HepG2 (cell line): Measurements from ENCODE around the gene TRAPPC5. TPM values are rescaled to one million over a fixed set of nuclear protein-coding genes. Genes with fewer than 3 reads are reported as not detected.

Experiments
- FOXO1 ChIP-seq: sonication (generic); formaldehyde crosslinking; IDR thresholded peaks from 2 replicates; pipeline ENCODE4 v1.4.0; 2020; ENCODE audit warnings: missing genetic modification reagents
- GMEB1 ChIP-seq: sonication (generic); formaldehyde crosslinking; IDR thresholded peaks from 2 replicates; pipeline ENCODE4 v1.5.1; 2020; ENCODE audit warnings: missing genetic modification reagents, mild to moderate bottlenecking, borderline replicate concordance
- HDAC6 ChIP-seq: fragments of 200-600 bp; sonication (generic); IDR thresholded peaks from 2 replicates; pipeline ENCODE4 v1.7.0; 2017; ENCODE audit warnings: mild to moderate bottlenecking, antibody characterized with exemption, low read length, low read depth
- HNF4G ChIP-seq, 2 experiments: sonication (generic) in 1 of 2; formaldehyde crosslinking in 1 of 2; IDR thresholded peaks; 2 replicates each; pipeline versions ENCODE4 v1.4.0 to v1.6.1; 2011 to 2020; ENCODE audit warnings: borderline replicate concordance in 2 of 2, low read depth in 2 of 2, mild to moderate bottlenecking in 2 of 2, low read length in 1 of 2, missing genetic modification reagents in 1 of 2, moderate library complexity in 1 of 2
- HOXA7 ChIP-seq: sonication (generic); formaldehyde crosslinking; IDR thresholded peaks from 2 replicates; pipeline ENCODE4 v1.8.1; 2022; ENCODE audit warnings: mild to moderate bottlenecking, missing genetic modification reagents, moderate library complexity
- JDP2 ChIP-seq: sonication (generic); formaldehyde crosslinking; IDR thresholded peaks from 2 replicates; pipeline ENCODE4 v1.8.1; 2022; ENCODE audit warnings: missing genetic modification reagents, borderline replicate concordance
- MTF2 ChIP-seq: sonication (generic); formaldehyde crosslinking; IDR thresholded peaks from 2 replicates; pipeline ENCODE4 v1.5.0; 2020; ENCODE audit warnings: missing genetic modification reagents, borderline replicate concordance
- MZF1 ChIP-seq: sonication (generic); formaldehyde crosslinking; IDR thresholded peaks from 2 replicates; pipeline ENCODE4 v1.8.1; 2023; ENCODE audit warnings: mild to moderate bottlenecking, missing genetic modification reagents, borderline replicate concordance
- NCOA5 ChIP-seq: sonication (generic); formaldehyde crosslinking; IDR thresholded peaks from 2 replicates; pipeline ENCODE4 v1.4.0; 2020; ENCODE audit warnings: missing genetic modification reagents
- NR1H2 ChIP-seq: sonication (generic); formaldehyde crosslinking; IDR thresholded peaks from 2 replicates; pipeline ENCODE4 v1.8.1; 2022; ENCODE audit warnings: low read depth, missing genetic modification reagents, borderline replicate concordance
- POGK ChIP-seq: sonication (generic); formaldehyde crosslinking; conservative IDR thresholded peaks from 2 replicates; pipeline ENCODE4 v1.8.0; 2022; ENCODE audit warnings: mild to moderate bottlenecking, moderate library complexity, missing genetic modification reagents
- PPARG ChIP-seq: conservative IDR thresholded peaks from 2 replicates; pipeline ENCODE4 v1.6.1; 2016; ENCODE audit warnings: missing biosample characterization, missing genetic modification reagents
- SIX4 ChIP-seq: sonication (generic); formaldehyde crosslinking; IDR thresholded peaks from 2 replicates; pipeline ENCODE4 v1.4.0; 2020; ENCODE audit warnings: missing genetic modification reagents
- SP140L ChIP-seq: sonication (generic); formaldehyde crosslinking; IDR thresholded peaks from 2 replicates; pipeline ENCODE4 v1.4.0; 2020; ENCODE audit warnings: missing genetic modification reagents, borderline replicate concordance
- TFDP1 ChIP-seq: IDR thresholded peaks from 2 replicates; pipeline ENCODE4 v1.6.1; 2016; ENCODE audit warnings: missing compliant biosample characterization, missing genetic modification reagents, borderline replicate concordance
- ZBTB37 ChIP-seq: sonication (generic); formaldehyde crosslinking; IDR thresholded peaks from 2 replicates; pipeline ENCODE4 v1.4.0; 2020; ENCODE audit warnings: mild to moderate bottlenecking, missing genetic modification reagents
- ZFP41 ChIP-seq: sonication (generic); formaldehyde crosslinking; IDR thresholded peaks from 2 replicates; pipeline ENCODE4 v1.4.0; 2020; ENCODE audit warnings: mild to moderate bottlenecking, missing genetic modification reagents, borderline replicate concordance
- ZNF12 ChIP-seq: sonication (generic); formaldehyde crosslinking; IDR thresholded peaks from 2 replicates; pipeline ENCODE4 v1.5.0; 2020; ENCODE audit warnings: missing genetic modification reagents
- ZNF282 ChIP-seq: fragments of 450-650 bp; IDR thresholded peaks from 2 replicates; pipeline ENCODE4 v1.6.1; 2018; ENCODE audit not compliant: partially characterized antibody
- ZNF441 ChIP-seq: sonication (generic); formaldehyde crosslinking; IDR thresholded peaks from 2 replicates; pipeline ENCODE4 v1.7.0; 2021; ENCODE audit warnings: missing genetic modification reagents, borderline replicate concordance
- ZNF460 ChIP-seq: sonication (generic); formaldehyde crosslinking; IDR thresholded peaks from 2 replicates; pipeline ENCODE4 v1.5.1; 2020; ENCODE audit warnings: missing genetic modification reagents, mild to moderate bottlenecking, borderline replicate concordance
- ZNF496 ChIP-seq: sonication (generic); formaldehyde crosslinking; IDR thresholded peaks from 2 replicates; pipeline ENCODE4 v1.8.1; 2023; ENCODE audit warnings: mild to moderate bottlenecking, moderate library complexity, missing genetic modification reagents; ENCODE audit not compliant: insufficient replicate concordance
- ZSCAN25 ChIP-seq: sonication (generic); formaldehyde crosslinking; IDR thresholded peaks from 2 replicates; pipeline ENCODE4 v1.8.0; 2022; ENCODE audit warnings: mild to moderate bottlenecking, missing genetic modification reagents
- polyA plus RNA-seq, 8 experiments: library from polyadenylated mRNA; depleted of rRNA in 3 of 8; stranded (reverse) in 7 of 8; unstranded in 1 of 8; fragments of >200 nt; fragmentation: Illumina TruSeq in 4 of 8; extraction: Trizol in 4 of 8; gene quantifications; 2 replicates each; pipeline versions ENCODE4 v1.2.1 to v1.2.3, GENCODE V29; 2011 to 2016; ENCODE audit warnings: low read depth in 4 of 8, missing spikeins in 1 of 8, mixed read lengths in 1 of 8; ENCODE audit not compliant: insufficient read depth in 1 of 8
- total RNA-seq, 5 experiments: library from RNA; depleted of rRNA; stranded (reverse); fragments of >200 nt; fragmentation: Illumina TruSeq; extraction: Trizol; gene quantifications; 2 replicates each; pipeline ENCODE4 v1.2.3, GENCODE V29; 2016; ENCODE audit warnings: low read depth in 1 of 5

TRAPPC5 gene
- total and polyA plus RNA-seq, 2 of the 13 experiments (the other 11 are each of a cell fraction or from before 2014, with no cell fraction given), result 38.5 to 78.7 TPM

GRCh38 chr19:7636691-7637373, 43.8 kb upstream of the TRAPPC5 start, which contains the start of gene STXBP2 (continued):
- TF ChIP-seq ZNF441 (CRISPR knock-in tag) (no peak; the same call in 1 of the 2 replicates), HOXA7 (CRISPR knock-in tag) (no peak), HDAC6 (no peak), JDP2 (CRISPR knock-in tag) (no peak), MTF2 (CRISPR knock-in tag) (no peak), SIX4 (CRISPR knock-in tag) (no peak; the same call in 1 of the 2 replicates), GMEB1 (CRISPR knock-in tag) (0 out of 2 replicates have a peak, but pooled peaks have one; percentile 46), ZNF460 (CRISPR knock-in tag) (no peak), POGK (CRISPR knock-in tag) (no peak), PPARG (CRISPR knock-in tag) (no peak), ZBTB37 (no peak), NR1H2 (no peak), HNF4G (IDR thresholded peaks at IDR 0.05; ENCODE audit: borderline replicate concordance, low read depth, low read length) (no peak), HNF4G (CRISPR knock-in tag; IDR thresholded peaks at IDR 0.05; ENCODE audit: borderline replicate concordance, low read depth) (no peak), ZNF12 (CRISPR knock-in tag) (no peak), SP140L (CRISPR knock-in tag) (no peak), ZNF496 (CRISPR knock-in tag) (no peak), FOXO1 (0 out of 2 replicates have a peak, but pooled peaks have one; percentile 8), ZNF282 (no peak), NCOA5 (CRISPR knock-in tag) (no peak), TFDP1 (CRISPR knock-in tag) (peak; percentile 95), ZFP41 (CRISPR knock-in tag) (no peak), ZSCAN25 (CRISPR knock-in tag) (no peak), MZF1 (CRISPR knock-in tag) (no peak)
